AG09309 (cell line): ENCODE measurements around the gene TMEM82.

Source experiments
- DNase-seq: peaks from one replicate; pipeline ENCODE4 v3.0.0-alpha.2; 2010; ENCODE audit warnings: low read depth
- H3K4me3 ChIP-seq: 2 replicates; pipeline ENCODE4 v1.5.1; 2011; ENCODE audit warnings: mild to moderate bottlenecking, low read depth, low read length, moderate library complexity; ENCODE audit not compliant: control insufficient read depth
- TF ChIP-seq, protein P1 (sequence below): IDR thresholded peaks from 2 replicates; pipeline ENCODE4 v1.5.1; 2011; ENCODE audit warnings: mild to moderate bottlenecking, low read depth, low read length, inconsistent platforms; ENCODE audit not compliant: insufficient read depth, control insufficient read depth; ENCODE audit errors: missing control alignments

Gene TMEM82

DNA sequence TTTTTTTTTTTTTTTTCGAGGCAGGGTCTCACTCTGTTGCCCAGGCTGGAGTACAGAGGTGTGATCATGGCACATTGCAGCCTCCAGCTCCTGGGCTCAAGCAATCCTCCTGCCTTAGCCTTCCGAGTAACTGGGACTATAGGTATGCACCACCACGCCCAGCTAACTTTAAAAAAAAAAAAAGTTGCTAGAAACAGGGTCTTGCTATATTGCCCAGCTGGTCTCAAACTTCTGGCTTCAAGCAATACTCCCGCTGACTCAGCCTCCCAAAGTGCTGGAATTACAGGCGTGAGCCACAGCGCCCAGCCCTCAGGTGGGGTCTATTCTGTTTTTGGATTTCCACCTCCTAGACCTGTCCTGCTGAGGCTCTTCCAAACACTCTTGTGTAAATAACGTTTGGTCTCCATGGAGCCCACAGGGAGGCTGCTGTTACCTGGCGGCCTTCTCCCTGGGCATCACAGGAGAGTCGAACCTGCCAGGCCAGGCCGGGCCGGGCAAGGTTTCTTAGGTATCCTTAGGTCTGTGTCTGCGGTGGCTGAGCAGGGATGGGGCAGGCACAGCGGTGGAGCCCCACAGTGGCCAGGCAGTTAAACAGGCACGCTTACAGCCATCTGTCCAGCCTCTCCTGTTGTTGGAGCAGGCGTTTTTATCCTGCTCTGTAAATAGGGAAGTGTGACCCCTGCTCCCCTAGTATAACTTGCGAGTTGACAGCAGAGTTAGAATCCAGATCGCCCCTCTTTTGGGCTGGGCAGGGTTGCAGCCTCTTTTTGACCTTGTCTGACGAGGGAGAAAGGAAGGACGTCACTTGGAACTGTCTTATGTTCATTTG lies 39.4 kb upstream of the TMEM82 start:
- no peak overlapping the region for H3K4me3 ChIP-seq
- no peak for DNase-seq
- TF ChIP-seq, protein P1, sequence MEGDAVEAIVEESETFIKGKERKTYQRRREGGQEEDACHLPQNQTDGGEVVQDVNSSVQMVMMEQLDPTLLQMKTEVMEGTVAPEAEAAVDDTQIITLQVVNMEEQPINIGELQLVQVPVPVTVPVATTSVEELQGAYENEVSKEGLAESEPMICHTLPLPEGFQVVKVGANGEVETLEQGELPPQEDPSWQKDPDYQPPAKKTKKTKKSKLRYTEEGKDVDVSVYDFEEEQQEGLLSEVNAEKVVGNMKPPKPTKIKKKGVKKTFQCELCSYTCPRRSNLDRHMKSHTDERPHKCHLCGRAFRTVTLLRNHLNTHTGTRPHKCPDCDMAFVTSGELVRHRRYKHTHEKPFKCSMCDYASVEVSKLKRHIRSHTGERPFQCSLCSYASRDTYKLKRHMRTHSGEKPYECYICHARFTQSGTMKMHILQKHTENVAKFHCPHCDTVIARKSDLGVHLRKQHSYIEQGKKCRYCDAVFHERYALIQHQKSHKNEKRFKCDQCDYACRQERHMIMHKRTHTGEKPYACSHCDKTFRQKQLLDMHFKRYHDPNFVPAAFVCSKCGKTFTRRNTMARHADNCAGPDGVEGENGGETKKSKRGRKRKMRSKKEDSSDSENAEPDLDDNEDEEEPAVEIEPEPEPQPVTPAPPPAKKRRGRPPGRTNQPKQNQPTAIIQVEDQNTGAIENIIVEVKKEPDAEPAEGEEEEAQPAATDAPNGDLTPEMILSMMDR: no peak

DNA sequence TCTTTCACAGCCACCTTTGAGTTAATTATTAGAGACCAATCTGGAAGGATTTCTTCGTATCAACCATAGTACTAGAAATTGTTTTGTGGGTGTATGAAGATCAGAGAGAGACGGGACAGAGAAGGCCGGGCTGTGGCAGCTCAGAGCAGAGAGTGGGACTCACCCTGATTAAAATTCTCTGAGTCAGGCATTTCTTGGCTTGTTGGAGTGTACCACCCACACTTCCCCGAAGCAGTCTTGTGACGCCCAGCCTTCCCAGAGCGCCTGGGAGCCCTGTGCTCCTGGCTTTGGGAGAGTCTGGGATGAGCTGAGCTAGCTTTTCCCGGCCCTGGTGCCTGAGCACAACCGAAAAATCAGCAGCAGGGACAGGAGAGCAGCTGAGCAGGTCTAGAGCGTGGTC lies 38.7 kb upstream of the TMEM82 start:
- TF ChIP-seq, protein P1: no peak
- H3K4me3 ChIP-seq: no peak overlapping the region
- peak; percentile 78 for DNase-seq

DNA sequence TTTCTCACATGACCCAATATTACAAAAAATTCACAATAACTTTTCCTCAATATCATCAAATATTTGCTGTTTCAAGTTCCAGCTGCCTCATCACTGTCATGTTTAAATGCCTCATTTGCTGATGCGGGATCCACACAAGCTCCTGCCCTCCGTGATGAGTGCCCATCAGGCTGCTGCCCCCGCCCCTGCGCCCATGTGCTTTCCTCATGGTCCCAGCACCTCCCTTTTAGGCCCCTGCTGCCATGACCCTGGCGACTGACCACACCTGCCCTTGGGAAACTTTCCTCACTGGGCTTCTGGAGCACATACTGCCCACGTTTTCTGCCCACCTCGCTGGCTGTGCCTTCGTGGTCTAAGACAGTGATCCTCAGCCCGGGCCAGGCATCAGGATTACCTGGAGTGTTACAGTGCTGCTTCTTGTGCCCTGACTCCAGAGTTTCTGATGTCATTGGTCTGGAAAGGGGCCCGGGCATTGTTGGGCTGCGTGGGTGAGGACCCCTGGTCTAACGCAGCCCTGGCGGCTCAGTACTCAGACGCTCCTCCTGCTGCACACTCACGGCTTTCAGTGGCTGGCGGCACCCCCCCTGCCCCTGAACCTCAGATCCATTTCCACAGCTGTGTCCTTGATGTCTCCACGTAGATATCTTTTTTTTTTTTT lies 37.6 kb upstream of the TMEM82 start:
- TF ChIP-seq, protein P1: no peak
- no peak for DNase-seq
- H3K4me3 ChIP-seq: no peak overlapping the region

DNA sequence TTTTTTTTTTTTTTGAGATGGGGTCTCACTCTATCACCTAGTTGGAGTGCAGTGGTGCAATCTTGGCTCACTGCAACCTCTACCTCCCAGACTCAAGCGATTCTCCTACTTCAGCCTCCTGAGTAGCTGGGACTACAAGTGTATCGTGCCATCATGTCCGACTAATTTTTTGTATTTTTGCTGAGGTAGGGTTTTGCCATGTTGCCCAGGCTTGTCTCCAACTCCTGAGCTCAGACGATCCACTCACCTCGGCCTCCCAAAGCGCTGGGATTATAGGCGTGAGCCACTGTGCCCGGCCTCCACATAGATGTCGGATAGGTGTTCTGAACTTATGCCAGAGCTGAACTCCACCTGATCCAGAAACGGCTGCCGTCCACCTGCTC lies 37.1 kb upstream of the TMEM82 start:
- no peak overlapping the region for H3K4me3 ChIP-seq
- TF ChIP-seq, protein P1: no peak
- DNase-seq: no peak

DNA sequence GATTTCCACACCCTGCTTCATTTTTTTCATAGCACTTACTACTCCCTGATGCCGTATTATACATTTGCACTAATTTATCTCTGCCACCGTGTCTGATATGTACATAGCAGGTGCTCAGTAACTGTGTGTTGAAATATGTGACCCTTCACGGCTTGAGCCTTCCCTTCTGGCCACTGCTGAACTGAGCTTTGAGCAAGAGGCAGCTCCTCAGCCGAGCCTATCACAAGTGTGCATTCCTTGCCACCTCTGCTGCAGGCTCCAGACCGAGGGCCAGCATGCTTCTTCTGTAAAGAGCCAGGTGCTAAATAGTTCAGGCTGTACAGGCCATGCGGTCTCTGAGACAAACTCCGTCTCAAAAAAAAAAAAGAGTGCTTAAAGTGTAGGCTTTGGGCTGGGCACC lies 35.5 kb upstream of the TMEM82 start:
- DNase-seq: no peak
- H3K4me3 ChIP-seq: no peak overlapping the region
- TF ChIP-seq, protein P1: no peak

DNA sequence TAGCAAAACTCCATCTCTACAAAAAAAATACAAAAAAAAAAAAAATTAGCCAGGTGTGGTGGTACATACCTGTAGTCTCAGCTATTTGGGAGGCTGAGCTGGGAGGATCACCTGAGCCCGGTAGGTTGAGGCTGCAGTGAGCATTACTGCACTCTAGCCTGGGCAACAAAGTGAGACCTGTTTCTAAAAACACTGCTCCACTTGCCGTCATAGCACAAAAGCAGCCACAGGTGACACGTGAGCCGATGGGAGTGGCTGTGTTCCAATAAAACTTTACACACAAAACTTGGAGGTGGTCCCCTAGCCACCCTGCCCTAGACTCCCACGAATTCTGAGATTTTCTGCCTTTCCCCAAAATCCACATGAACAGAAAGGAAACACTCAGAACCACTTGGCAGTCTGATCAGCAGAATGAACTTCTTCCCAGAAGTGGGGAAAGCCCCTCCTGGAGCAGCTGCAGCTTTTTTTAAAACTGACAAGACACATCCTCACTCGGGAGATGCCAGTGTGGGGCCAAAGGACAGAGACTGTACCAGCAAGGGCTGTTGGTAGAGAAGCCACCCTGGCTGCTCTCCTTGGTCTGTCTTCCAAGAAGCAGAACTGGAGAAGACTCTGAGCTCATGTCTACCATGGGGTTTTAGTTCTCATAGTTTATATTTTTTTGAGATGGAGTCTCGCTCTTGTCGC lies 34.9 kb upstream of the TMEM82 start:
- DNase-seq: no peak
- TF ChIP-seq, protein P1: no peak
- no peak overlapping the region for H3K4me3 ChIP-seq
